SU-DHL-6 (cell line): Measurements from ENCODE around the gene PDE9A.

Experiments
- H2AFZ ChIP-seq: fragments of 200-600 bp; sonication (generic); 2 replicates; pipeline ENCODE4 v1.6.1; 2014; ENCODE audit warnings: low read depth, mild to moderate bottlenecking, moderate library complexity, mixed read lengths, antibody characterized with exemption, low read length; ENCODE audit not compliant: severe bottlenecking
- H3F3A ChIP-seq: fragments of 200-600 bp; shearing (Covaris generic); 2 replicates; pipeline ENCODE4 v1.6.0; 2016; ENCODE audit warnings: antibody characterized with exemption, mild to moderate bottlenecking; ENCODE audit not compliant: insufficient read depth
- H3K27ac ChIP-seq: fragments of 200-600 bp; sonication (generic); 2 replicates; pipeline ENCODE4 v1.5.1; 2016; ENCODE audit warnings: low read depth, mild to moderate bottlenecking, low read length, moderate library complexity, mixed read lengths
- H3K27me3 ChIP-seq: fragments of 200-600 bp; sonication (generic), shearing (Covaris generic); 2 replicates; pipeline ENCODE4 v1.6.0; 2014; ENCODE audit warnings: mild to moderate bottlenecking, low read length
- H3K36me3 ChIP-seq: fragments of 200-600 bp; sonication (generic); 2 replicates; pipeline ENCODE4 v1.6.1; 2014; ENCODE audit warnings: mild to moderate bottlenecking, low read length, mixed read lengths
- H3K4me2 ChIP-seq: fragments of 300-600, 200-600 bp; shearing (Covaris generic), sonication (generic); 2 replicates; pipeline ENCODE4 v1.6.0; 2014; ENCODE audit warnings: low read length, low read depth, mild to moderate bottlenecking; ENCODE audit not compliant: poor library complexity, severe bottlenecking
- H3K4me3 ChIP-seq: fragments of 200-600 bp; sonication (generic); 2 replicates; pipeline ENCODE4 v1.5.1; 2014; ENCODE audit warnings: antibody characterized with exemption, low read length, mild to moderate bottlenecking, mixed read lengths; ENCODE audit not compliant: insufficient read depth, poor library complexity, severe bottlenecking
- H3K79me2 ChIP-seq: fragments of 200-600 bp; sonication (generic); 2 replicates; pipeline ENCODE4 v1.6.1; 2014; ENCODE audit warnings: mild to moderate bottlenecking, low read length, moderate library complexity; ENCODE audit not compliant: insufficient read depth
- H3K9ac ChIP-seq: fragments of 200-600 bp; sonication (generic); 2 replicates; pipeline ENCODE4 v1.7.0; 2014; ENCODE audit warnings: mild to moderate bottlenecking, low read length
- H3K9me2 ChIP-seq: fragments of 200-600 bp; sonication (generic); replicated peaks from 2 replicates; pipeline ENCODE4 v1.6.1; 2014; ENCODE audit warnings: low read length; ENCODE audit not compliant: insufficient read depth
- H3K9me3 ChIP-seq: fragments of 200-600 bp; sonication (generic); 2 replicates; pipeline ENCODE4 v1.6.1; 2014; ENCODE audit warnings: low read length, mixed read lengths; ENCODE audit not compliant: insufficient read depth
- H4K20me1 ChIP-seq: fragments of 200-600 bp; sonication (generic); 2 replicates; pipeline ENCODE4 v1.6.1; 2014; ENCODE audit warnings: low read depth, mild to moderate bottlenecking, antibody characterized with exemption, low read length, moderate library complexity, mixed read lengths
- EZH2phosphoT487 ChIP-seq: fragments of 200-600 bp; sonication (generic), shearing (Covaris generic); conservative IDR thresholded peaks from 2 replicates; pipeline ENCODE4 v1.6.1; 2018; ENCODE audit warnings: mild to moderate bottlenecking, antibody characterized with exemption, low read length, moderate library complexity, mixed read lengths
- TF ChIP-seq, protein P1 (sequence below): fragments of 200-600 bp; sonication (generic); IDR thresholded peaks from one replicate; pipeline ENCODE4 v1.5.1; 2017; ENCODE audit warnings: antibody characterized with exemption, mild to moderate bottlenecking, low read length, moderate library complexity; ENCODE audit not compliant: insufficient read depth, poor library complexity, severe bottlenecking

Gene PDE9A

DNA sequence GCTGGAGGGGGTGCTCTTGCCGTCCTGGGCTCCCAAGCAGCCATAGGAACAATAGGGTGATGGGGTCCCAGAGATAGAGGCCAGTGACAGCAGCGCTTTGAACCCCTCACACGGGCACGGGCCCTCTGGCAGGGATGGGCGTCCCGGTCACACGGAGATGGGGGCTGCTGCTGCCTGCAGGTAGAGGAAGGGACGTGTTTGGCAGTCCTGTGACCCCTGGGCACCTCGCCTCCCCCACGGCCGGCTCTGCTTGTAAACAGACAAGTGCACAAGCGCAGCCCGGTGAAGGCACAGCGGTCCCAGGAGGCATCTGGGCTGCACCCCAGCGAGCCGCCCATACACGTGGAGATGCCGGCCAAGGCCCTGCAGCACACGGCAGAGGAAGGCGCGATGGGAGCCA, 36.5 kb upstream of the PDE9A start:
- Histone ChIP-seq H3K9me2 (no peaks in the 10 kb centered on the region), H3F3A (no peaks in the 10 kb centered on the region), H3K9me3 (no peaks in the 10 kb centered on the region), H3K79me2 (no peaks in the 10 kb centered on the region), H2AFZ (no peak overlapping the region), H3K4me3 (no peak overlapping the region), H3K36me3 (no peaks in the 10 kb centered on the region), H3K4me2 (no peak overlapping the region), H3K9ac (no peak overlapping the region), H3K27ac (no peak overlapping the region), H3K27me3 (no peaks in the 10 kb centered on the region), H4K20me1 (no peaks in the 10 kb centered on the region)
- TF ChIP-seq, protein P1, sequence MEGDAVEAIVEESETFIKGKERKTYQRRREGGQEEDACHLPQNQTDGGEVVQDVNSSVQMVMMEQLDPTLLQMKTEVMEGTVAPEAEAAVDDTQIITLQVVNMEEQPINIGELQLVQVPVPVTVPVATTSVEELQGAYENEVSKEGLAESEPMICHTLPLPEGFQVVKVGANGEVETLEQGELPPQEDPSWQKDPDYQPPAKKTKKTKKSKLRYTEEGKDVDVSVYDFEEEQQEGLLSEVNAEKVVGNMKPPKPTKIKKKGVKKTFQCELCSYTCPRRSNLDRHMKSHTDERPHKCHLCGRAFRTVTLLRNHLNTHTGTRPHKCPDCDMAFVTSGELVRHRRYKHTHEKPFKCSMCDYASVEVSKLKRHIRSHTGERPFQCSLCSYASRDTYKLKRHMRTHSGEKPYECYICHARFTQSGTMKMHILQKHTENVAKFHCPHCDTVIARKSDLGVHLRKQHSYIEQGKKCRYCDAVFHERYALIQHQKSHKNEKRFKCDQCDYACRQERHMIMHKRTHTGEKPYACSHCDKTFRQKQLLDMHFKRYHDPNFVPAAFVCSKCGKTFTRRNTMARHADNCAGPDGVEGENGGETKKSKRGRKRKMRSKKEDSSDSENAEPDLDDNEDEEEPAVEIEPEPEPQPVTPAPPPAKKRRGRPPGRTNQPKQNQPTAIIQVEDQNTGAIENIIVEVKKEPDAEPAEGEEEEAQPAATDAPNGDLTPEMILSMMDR: no peak

DNA sequence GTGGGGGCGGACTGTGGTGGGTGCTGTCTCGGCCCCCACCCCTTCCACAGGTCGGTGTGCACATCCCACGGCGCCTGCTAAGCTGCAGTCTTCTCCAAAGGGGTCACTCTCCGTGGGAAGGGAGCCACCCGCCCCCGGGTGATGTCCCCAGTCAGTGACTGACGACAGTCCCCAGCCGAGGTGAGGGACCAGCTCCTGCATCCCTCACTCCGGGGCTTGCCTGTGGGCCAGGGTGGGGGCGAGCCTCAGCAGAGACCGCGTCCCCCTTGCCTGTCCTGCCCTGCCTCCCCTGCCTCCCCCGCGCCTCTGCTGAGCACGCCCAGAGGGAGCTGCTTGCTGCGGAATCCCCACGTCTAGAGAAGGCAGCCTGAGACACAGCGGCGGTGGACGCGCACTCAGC, 35.9 kb upstream of the PDE9A start:
- no peak for TF ChIP-seq EZH2phosphoT487
- TF ChIP-seq, protein P1: no peak
- Histone ChIP-seq H4K20me1 (no peaks in the 10 kb centered on the region), H3K4me2 (no peak overlapping the region), H3K79me2 (no peaks in the 10 kb centered on the region), H3F3A (no peaks in the 10 kb centered on the region), H3K9me3 (no peaks in the 10 kb centered on the region), H2AFZ (no peak overlapping the region), H3K9ac (no peak overlapping the region), H3K36me3 (no peaks in the 10 kb centered on the region), H3K27me3 (no peaks in the 10 kb centered on the region), H3K4me3 (no peak overlapping the region), H3K9me2 (no peaks in the 10 kb centered on the region), H3K27ac (no peak overlapping the region)

DNA sequence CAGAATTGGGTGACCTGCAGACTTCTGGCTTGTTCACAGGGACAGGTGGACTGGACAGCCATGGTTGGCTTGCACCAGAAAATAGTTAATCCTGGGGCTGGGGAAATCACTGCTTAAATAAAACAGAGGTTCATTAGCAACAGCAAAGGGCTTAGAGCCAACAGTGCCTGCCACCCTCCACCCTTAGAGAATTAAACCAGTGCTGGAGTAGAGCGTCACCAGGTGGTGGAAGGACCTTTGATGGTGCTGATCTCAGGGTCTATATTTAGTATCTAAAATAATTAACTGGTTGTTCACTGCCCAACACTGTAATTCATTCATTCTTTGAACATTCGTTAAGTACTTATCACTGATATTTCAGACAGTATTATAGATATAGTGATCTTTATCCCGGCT, 34.7 kb upstream of the PDE9A start:
- Histone ChIP-seq H4K20me1 (no peaks in the 10 kb centered on the region), H3K9me2 (no peaks in the 10 kb centered on the region), H3K4me2 (no peak overlapping the region), H3K27me3 (no peaks in the 10 kb centered on the region), H3K9me3 (no peaks in the 10 kb centered on the region), H3K36me3 (no peaks in the 10 kb centered on the region), H3F3A (no peaks in the 10 kb centered on the region), H3K79me2 (no peaks in the 10 kb centered on the region), H3K27ac (no peak overlapping the region), H3K9ac (no peak overlapping the region), H3K4me3 (no peak overlapping the region), H2AFZ (no peak overlapping the region)
- TF ChIP-seq EZH2phosphoT487: no peak
- TF ChIP-seq, protein P1: no peak

- H2AFZ ChIP-seq: no peak overlapping the region
Observed at GRCh38 chr21:42619166-42619565, 34.3 kb upstream of the PDE9A start.

More at GRCh38 chr21:42619166-42619565, 34.3 kb upstream of the PDE9A start:
- Histone ChIP-seq H3K4me3 (no peak overlapping the region), H3F3A (no peaks in the 10 kb centered on the region), H4K20me1 (no peaks in the 10 kb centered on the region), H3K27me3 (no peaks in the 10 kb centered on the region), H3K9me2 (no peaks in the 10 kb centered on the region), H3K9me3 (no peaks in the 10 kb centered on the region), H3K27ac (no peak overlapping the region), H3K9ac (no peak overlapping the region), H3K4me2 (no peak overlapping the region), H3K79me2 (no peaks in the 10 kb centered on the region), H3K36me3 (no peaks in the 10 kb centered on the region)
- TF ChIP-seq, protein P1: no peak
- TF ChIP-seq EZH2phosphoT487: no peak
